ENCODE results near the gene MYO1E. TPM values are rescaled to one million over a fixed set of nuclear protein-coding genes. Genes with fewer than 3 reads are reported as not detected.

MYO1E gene
- total RNA-seq, 4 donors from 2014 or later: 49.7 to 135 (median 82.2) TPM

DNA sequence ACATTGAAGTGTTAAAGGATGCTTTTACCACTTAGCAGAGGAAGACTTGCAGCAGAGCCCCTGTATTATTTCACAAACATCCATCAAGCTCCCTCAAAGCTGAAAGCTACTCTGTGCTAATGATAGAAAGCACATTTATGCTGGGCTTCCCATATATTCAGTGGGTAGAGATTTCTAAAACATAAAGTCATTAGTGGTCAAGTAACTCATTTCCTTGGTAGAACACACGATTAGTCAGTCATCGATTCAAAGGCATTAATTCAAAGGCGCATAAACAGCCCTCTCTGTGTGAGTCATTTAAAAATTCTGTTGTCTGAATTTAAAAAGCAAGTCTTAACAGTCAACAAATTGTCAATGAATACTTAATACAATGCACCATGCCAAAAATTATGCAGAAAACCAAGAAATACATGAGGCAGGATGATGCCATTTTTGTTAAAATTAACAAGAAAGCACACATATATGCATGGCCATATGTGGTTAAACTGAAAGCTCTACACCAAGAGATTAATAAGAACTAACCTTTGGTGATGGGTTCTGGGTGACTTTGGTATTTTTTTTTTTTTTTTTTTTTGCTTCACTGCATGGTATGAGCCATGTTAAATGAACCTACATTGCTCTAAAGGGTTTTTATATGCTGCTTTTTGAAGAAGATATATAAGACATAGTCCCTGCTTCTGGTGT is 104.4 kb downstream of the MYO1E start:
- 42 to 60% methylated on average over 3 of the region's 3 CpGs for WGBS, 2 donors
- H3K27me3 ChIP-seq: no peaks in the 10 kb centered on the region
- peaks cover 0 to 20% (median 0%) of the 10 kb centered on the region in 3 donors for H3K36me3 ChIP-seq
- H3K4me1 ChIP-seq: no peaks in the 10 kb centered on the region
- no peaks in the 10 kb centered on the region for H3K9me3 ChIP-seq
- H3K4me3 ChIP-seq: no peak overlapping the region
- no peak for TF ChIP-seq POLR2A (IDR thresholded peaks at IDR 0.05)
- TF ChIP-seq, protein P1, sequence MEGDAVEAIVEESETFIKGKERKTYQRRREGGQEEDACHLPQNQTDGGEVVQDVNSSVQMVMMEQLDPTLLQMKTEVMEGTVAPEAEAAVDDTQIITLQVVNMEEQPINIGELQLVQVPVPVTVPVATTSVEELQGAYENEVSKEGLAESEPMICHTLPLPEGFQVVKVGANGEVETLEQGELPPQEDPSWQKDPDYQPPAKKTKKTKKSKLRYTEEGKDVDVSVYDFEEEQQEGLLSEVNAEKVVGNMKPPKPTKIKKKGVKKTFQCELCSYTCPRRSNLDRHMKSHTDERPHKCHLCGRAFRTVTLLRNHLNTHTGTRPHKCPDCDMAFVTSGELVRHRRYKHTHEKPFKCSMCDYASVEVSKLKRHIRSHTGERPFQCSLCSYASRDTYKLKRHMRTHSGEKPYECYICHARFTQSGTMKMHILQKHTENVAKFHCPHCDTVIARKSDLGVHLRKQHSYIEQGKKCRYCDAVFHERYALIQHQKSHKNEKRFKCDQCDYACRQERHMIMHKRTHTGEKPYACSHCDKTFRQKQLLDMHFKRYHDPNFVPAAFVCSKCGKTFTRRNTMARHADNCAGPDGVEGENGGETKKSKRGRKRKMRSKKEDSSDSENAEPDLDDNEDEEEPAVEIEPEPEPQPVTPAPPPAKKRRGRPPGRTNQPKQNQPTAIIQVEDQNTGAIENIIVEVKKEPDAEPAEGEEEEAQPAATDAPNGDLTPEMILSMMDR (IDR thresholded peaks at IDR 0.05): no peak
- no peak for DNase-seq
- no peak overlapping the region for H3K27ac ChIP-seq
- intact Hi-C loops (cut with DNase I): no loop called here

DNA sequence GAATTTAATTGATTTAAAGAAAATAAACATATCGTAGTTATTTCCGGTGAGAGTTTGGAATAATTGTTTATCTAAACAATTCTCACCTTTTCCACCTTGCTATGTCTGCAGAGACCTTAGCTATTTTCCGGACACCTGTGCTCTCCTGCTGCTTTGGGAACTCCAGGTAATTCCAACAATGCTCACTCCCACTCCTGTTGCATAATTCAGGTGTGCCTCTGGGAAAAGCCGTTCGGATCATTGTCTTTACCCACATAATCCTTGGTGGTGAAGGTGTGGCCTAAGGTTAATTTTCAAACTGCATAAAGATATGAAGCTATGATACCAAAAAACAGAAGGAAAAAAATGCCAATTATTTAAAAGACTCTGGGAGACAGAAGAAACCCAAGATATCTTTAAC is 106.6 kb downstream of the MYO1E start:
- TF ChIP-seq POLR2A (IDR thresholded peaks at IDR 0.05): no peak
- TF ChIP-seq, protein P1 (IDR thresholded peaks at IDR 0.05): no peak
- peaks cover 0 to 20% (median 0%) of the 10 kb centered on the region in 3 donors for H3K36me3 ChIP-seq
- no peak overlapping the region for H3K4me3 ChIP-seq
- H3K9me3 ChIP-seq: no peaks in the 10 kb centered on the region
- DNase-seq: no peak
- H3K27me3 ChIP-seq: no peaks in the 10 kb centered on the region
- no peak overlapping the region for H3K27ac ChIP-seq
- intact Hi-C loops (cut with DNase I): no loop called here
- 72% methylated on average over 5 of the region's 5 CpGs for WGBS, 2 donors
- no peaks in the 10 kb centered on the region for H3K4me1 ChIP-seq

DNA sequence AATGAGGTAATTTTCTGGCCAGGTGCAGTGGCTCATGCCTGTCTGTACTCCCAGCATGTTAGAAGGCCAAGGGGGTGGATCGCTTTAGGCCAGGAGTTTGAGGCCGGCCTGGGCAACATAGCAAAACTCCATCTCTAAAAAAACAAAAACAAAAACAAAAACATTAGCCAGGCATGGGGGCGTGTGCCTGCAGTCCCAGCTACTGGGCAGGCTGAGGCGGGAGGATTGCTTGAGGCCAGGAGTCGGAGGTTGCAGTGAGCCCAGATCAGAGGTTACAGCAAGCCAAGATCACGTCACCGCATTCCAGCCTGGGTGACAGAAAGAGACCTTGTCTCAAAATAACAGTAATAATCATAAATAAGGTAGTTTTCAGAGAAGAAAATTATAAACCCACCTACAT is 110.4 kb downstream of the MYO1E start:
- Histone ChIP-seq H3K4me1 (no peaks in the 10 kb centered on the region), H3K27ac (no peak overlapping the region), H3K36me3 (no peaks in the 10 kb centered on the region), H3K27me3 (no peaks in the 10 kb centered on the region), H3K4me3 (no peak overlapping the region), H3K9me3 (no peaks in the 10 kb centered on the region)
- intact Hi-C loops (cut with DNase I): no loop called here
- 92 to 96% methylated on average over 5 to 7 of the region's 7 CpGs for WGBS, 2 donors
- DNase-seq: no peak
- no peak for TF ChIP-seq POLR2A (IDR thresholded peaks at IDR 0.05)
- TF ChIP-seq, protein P1 (IDR thresholded peaks at IDR 0.05): no peak

DNA sequence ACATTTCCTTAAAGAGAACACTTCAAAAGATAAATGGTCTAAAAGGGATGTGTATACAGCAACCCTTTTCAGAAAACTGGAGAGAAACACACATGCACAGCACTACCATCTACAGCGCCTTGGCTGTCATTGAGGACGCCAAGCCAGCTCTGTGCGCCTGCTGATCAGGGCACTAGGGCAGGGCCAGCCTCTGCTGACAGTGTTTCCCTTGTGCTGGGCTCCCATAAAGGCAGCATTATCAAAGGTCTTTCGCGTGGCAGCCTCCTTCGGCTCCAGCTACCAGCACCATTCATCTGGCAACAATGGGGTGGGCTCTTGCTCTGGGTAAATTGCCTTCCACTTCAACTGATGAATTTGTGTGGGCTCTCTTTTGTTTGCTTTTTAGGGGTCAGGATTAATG is 112.6 kb downstream of the MYO1E start:
- no peak overlapping the region for H3K27ac ChIP-seq
- DNase-seq: no peak
- intact Hi-C loops (cut with DNase I): no loop called here

More for the DNA sequence above, 112.6 kb downstream of the MYO1E start:
- WGBS, 2 donors: 91 to 96% methylated on average over 6 of the region's 6 CpGs
- H3K27me3 ChIP-seq: no peaks in the 10 kb centered on the region
- no peak for TF ChIP-seq POLR2A (IDR thresholded peaks at IDR 0.05)
- TF ChIP-seq, protein P1 (IDR thresholded peaks at IDR 0.05): no peak
- no peaks in the 10 kb centered on the region for H3K9me3 ChIP-seq
- H3K36me3 ChIP-seq: peaks cover 0 to 9% (median 0%) of the 10 kb centered on the region in 3 donors
- H3K4me1 ChIP-seq: peaks cover 0 to 18% (median 4%) of the 10 kb centered on the region in 3 donors
- no peak overlapping the region for H3K4me3 ChIP-seq
